ENCODE results near the gene PACSIN2. TPM values are rescaled to one million over a fixed set of nuclear protein-coding genes. Genes with fewer than 3 reads are reported as not detected.

Gene PACSIN2
- total and polyA plus RNA-seq, 2 experiments from 2014 or later, result 36.0 to 43.7 TPM

GRCh38 chr22:42869463-42869862, 145.5 kb downstream of the PACSIN2 start:
- in situ Hi-C loops (cut with MboI), result no loop called here
- Histone ChIP-seq H3K4me2 (ENCODE audit: unreplicated experiment) (no peak overlapping the region), H4K20me1 (ENCODE audit: insufficient read depth) (no peaks in the 10 kb centered on the region), H3K36me3 (ENCODE audit: low read depth) (peaks cover 6% of the 10 kb centered on the region; the same call in 1 of the 2 replicates), H3K9me2 (ENCODE audit: insufficient read depth) (no peaks in the 10 kb centered on the region), H3K27me3 (replicated peaks; ENCODE audit: insufficient read depth) (no peaks in the 10 kb centered on the region), H3K4me3 (no peak overlapping the region), H2AFZ (no peak overlapping the region), H3K9ac (no peak overlapping the region), H3K27ac (no peak overlapping the region), H3K9me3 (ENCODE audit: low read depth) (no peaks in the 10 kb centered on the region), H3F3A (ENCODE audit: insufficient read depth) (peaks cover 10% of the 10 kb centered on the region; the same call in 1 of the 2 replicates), H3K4me1 (ENCODE audit: insufficient read depth) (no peaks in the 10 kb centered on the region), H3K79me2 (ENCODE audit: insufficient read depth) (no peaks in the 10 kb centered on the region)
- no peak for DNase-seq
- whole genome bisulfite sequencing, 2 experiments (ENCODE audit: low coverage in 1 of 2, low lambda C conversion rate in 2 of 2, missing lambda C conversion rate in 2 of 2), result 86 to 88% methylated on average over 8 of the region's 8 CpGs
- TF ChIP-seq EZH2 (IDR thresholded peaks at IDR 0.05; ENCODE audit: insufficient read depth, poor library complexity, severe bottlenecking) (no peak), EZH2phosphoT487 (IDR thresholded peaks at IDR 0.05; ENCODE audit: insufficient read depth, low read depth) (no peak)

- H3K4me1 ChIP-seq (ENCODE audit: insufficient read depth), result peaks cover under 1% of the 10 kb centered on the region
- H4K20me1 ChIP-seq (ENCODE audit: insufficient read depth), result no peaks in the 10 kb centered on the region
- no peak overlapping the region for H3K27ac ChIP-seq
- 59 to 70% methylated on average over 12 to 16 of the region's 16 CpGs for WGBS, 2 experiments (ENCODE audit: low coverage in 1 of 2, low lambda C conversion rate in 2 of 2, missing lambda C conversion rate in 2 of 2)
- TF ChIP-seq EZH2 (IDR thresholded peaks at IDR 0.05; ENCODE audit: insufficient read depth, poor library complexity, severe bottlenecking) (no peak), EZH2phosphoT487 (IDR thresholded peaks at IDR 0.05; ENCODE audit: insufficient read depth, low read depth) (no peak)
- H3K36me3 ChIP-seq (ENCODE audit: low read depth), result peaks cover 6% of the 10 kb centered on the region; the same call in 1 of the 2 replicates
- no peaks in the 10 kb centered on the region for H3K9me3 ChIP-seq (ENCODE audit: low read depth)
- in situ Hi-C loops (cut with MboI), result no loop called here
- no peaks in the 10 kb centered on the region for H3K27me3 ChIP-seq (replicated peaks; ENCODE audit: insufficient read depth)
- H2AFZ ChIP-seq, result no peak overlapping the region
- DNase-seq, result no peak
- H3K9me2 ChIP-seq (ENCODE audit: insufficient read depth), result no peaks in the 10 kb centered on the region
- H3K9ac ChIP-seq, result no peak overlapping the region
- no peak overlapping the region for H3K4me2 ChIP-seq (ENCODE audit: unreplicated experiment)
- peaks cover 15% of the 10 kb centered on the region for H3F3A ChIP-seq (ENCODE audit: insufficient read depth)
- no peak overlapping the region for H3K4me3 ChIP-seq
- no peaks in the 10 kb centered on the region for H3K79me2 ChIP-seq (ENCODE audit: insufficient read depth)
These were observed 146.1 kb downstream of the PACSIN2 start for GRCh38 chr22:42868751-42869251.

- Histone ChIP-seq H3K4me1 (ENCODE audit: insufficient read depth) (peaks cover 8% of the 10 kb centered on the region), H3K9me2 (ENCODE audit: insufficient read depth) (no peaks in the 10 kb centered on the region), H4K20me1 (ENCODE audit: insufficient read depth) (no peaks in the 10 kb centered on the region), H3F3A (ENCODE audit: insufficient read depth) (peaks cover 22% of the 10 kb centered on the region), H3K27ac (no peak overlapping the region), H3K4me2 (ENCODE audit: unreplicated experiment) (no peak overlapping the region), H2AFZ (no peak overlapping the region), H3K36me3 (ENCODE audit: low read depth) (0 out of 2 replicates have a peak, but pooled peaks cover 6% of the 10 kb centered on the region), H3K9me3 (ENCODE audit: low read depth) (no peaks in the 10 kb centered on the region), H3K27me3 (replicated peaks; ENCODE audit: insufficient read depth) (no peaks in the 10 kb centered on the region), H3K79me2 (ENCODE audit: insufficient read depth) (no peaks in the 10 kb centered on the region), H3K4me3 (no peak overlapping the region), H3K9ac (no peak overlapping the region)
- in situ Hi-C loops (cut with MboI), result no loop called here
- DNase-seq, result no peak
- WGBS, 2 experiments (ENCODE audit: low coverage in 1 of 2, low lambda C conversion rate in 2 of 2, missing lambda C conversion rate in 2 of 2), result 87 to 97% methylated on average over 7 of the region's 7 CpGs
- no peak for TF ChIP-seq EZH2 (IDR thresholded peaks at IDR 0.05; ENCODE audit: insufficient read depth, poor library complexity, severe bottlenecking)
- no peak for TF ChIP-seq EZH2phosphoT487 (IDR thresholded peaks at IDR 0.05; ENCODE audit: insufficient read depth, low read depth)
These were observed 148.8 kb downstream of the PACSIN2 start for GRCh38 chr22:42866100-42866499.

GRCh38 chr22:42865536-42865935, 149.4 kb downstream of the PACSIN2 start:
- in situ Hi-C loops (cut with MboI), result no loop called here
- 97% methylated on average over 8 of the region's 8 CpGs for WGBS, 2 experiments (ENCODE audit: low coverage in 1 of 2, low lambda C conversion rate in 2 of 2, missing lambda C conversion rate in 2 of 2)
- no peak for DNase-seq
- H2AFZ ChIP-seq, result no peak overlapping the region
- H3K9me3 ChIP-seq (ENCODE audit: low read depth), result no peaks in the 10 kb centered on the region
- no peaks in the 10 kb centered on the region for H3K9me2 ChIP-seq (ENCODE audit: insufficient read depth)
- H3K79me2 ChIP-seq (ENCODE audit: insufficient read depth), result no peaks in the 10 kb centered on the region
- H3K27ac ChIP-seq, result no peak overlapping the region
- TF ChIP-seq EZH2phosphoT487 (IDR thresholded peaks at IDR 0.05; ENCODE audit: insufficient read depth, low read depth) (no peak), EZH2 (IDR thresholded peaks at IDR 0.05; ENCODE audit: insufficient read depth, poor library complexity, severe bottlenecking) (no peak)
- H3K4me1 ChIP-seq (ENCODE audit: insufficient read depth), result peaks cover 8% of the 10 kb centered on the region
- 0 out of 2 replicates have a peak, but pooled peaks cover 4% of the 10 kb centered on the region for H3K36me3 ChIP-seq (ENCODE audit: low read depth)
- H3K9ac ChIP-seq, result no peak overlapping the region
- no peak overlapping the region for H3K4me3 ChIP-seq
- no peaks in the 10 kb centered on the region for H3K27me3 ChIP-seq (replicated peaks; ENCODE audit: insufficient read depth)
- H3K4me2 ChIP-seq (ENCODE audit: unreplicated experiment), result no peak overlapping the region
- H4K20me1 ChIP-seq (ENCODE audit: insufficient read depth), result no peaks in the 10 kb centered on the region
- peaks cover 22% of the 10 kb centered on the region for H3F3A ChIP-seq (ENCODE audit: insufficient read depth)

All from GM23248 (cell line).